ENCODE measurements around the gene MMP15. TPM values are rescaled to one million over a fixed set of nuclear protein-coding genes. Genes with fewer than 3 reads are reported as not detected.

The MMP15 gene
- polyA plus RNA-seq, 1 of the 3 experiments (the other 2 are of a cell fraction): 3.1 TPM

GRCh38 chr16:58051296-58051695 is 25.7 kb downstream of the MMP15 start (continued):
- no peak for TF ChIP-seq ZBTB33 (IDR thresholded peaks at IDR 0.05; ENCODE audit: borderline replicate concordance, low read depth)
- TF ChIP-seq CHD2 (IDR thresholded peaks at IDR 0.05; ENCODE audit: low read length, partially characterized antibody): no peak
- TF ChIP-seq IRF3 (IDR thresholded peaks at IDR 0.05; ENCODE audit: low read depth, low read length): no peak

- POLR2A ChIA-PET: no interaction called here
- H3K4me1 ChIP-seq (ENCODE audit: control insufficient read depth in 1 of 2, insufficient read depth in 2 of 2, low read depth in 1 of 2, low read length in 1 of 2): no peaks in the 10 kb centered on the region; a peak in 1 of 4 replicates
- no peak for DNase-seq
- H3K4me3 ChIP-seq (ENCODE audit: low read depth in 2 of 2, low read length in 1 of 2): no peak overlapping the region
- no peaks in the 10 kb centered on the region for H3K27me3 ChIP-seq (ENCODE audit: insufficient read depth)
- H3F3A ChIP-seq (replicated peaks; ENCODE audit: insufficient read depth): no peaks in the 10 kb centered on the region
- H2AFZ ChIP-seq (ENCODE audit: low read depth): no peak overlapping the region
- H3K9me2 ChIP-seq: no peaks in the 10 kb centered on the region
- no peak overlapping the region for H3K9ac ChIP-seq
- H3K4me2 ChIP-seq: no peak overlapping the region
- 71% methylated on average over 9 of the region's 10 CpGs for WGBS (ENCODE audit: low lambda C conversion rate)
- no peaks in the 10 kb centered on the region for H3K36me3 ChIP-seq (replicated peaks in 1 of 2; ENCODE audit: control insufficient read depth in 1 of 2, insufficient read depth in 2 of 2, low read length in 1 of 2)
- no peaks in the 10 kb centered on the region for H4K20me1 ChIP-seq (ENCODE audit: insufficient read depth)
- H3K79me2 ChIP-seq (ENCODE audit: insufficient read depth): no peaks in the 10 kb centered on the region
- CTCF ChIA-PET: interaction anchor here (1.0 to 1.5 kb wide), 3 partner anchors 12 to 25 kb away, joined by 3 to 5 read pairs (median 5); no protein-coding TSS in a partner anchor
- H3K9me3 ChIP-seq: no peaks in the 10 kb centered on the region
- no peak overlapping the region for H3K27ac ChIP-seq (ENCODE audit: low read depth in 2 of 2, low read length in 1 of 2)
- TF ChIP-seq GATA2 (CRISPR knock-in tag; IDR thresholded peaks at IDR 0.05) (no peak), SIN3A (IDR thresholded peaks at IDR 0.05; ENCODE audit: borderline replicate concordance, low read depth, low read length) (no peak), EP300 (IDR thresholded peaks at IDR 0.05; ENCODE audit: borderline replicate concordance in 1 of 2, low read depth in 1 of 2, low read length in 1 of 2) (no peak), CHD2 (IDR thresholded peaks at IDR 0.05; ENCODE audit: low read length, partially characterized antibody) (no peak), ELF1 (IDR thresholded peaks at IDR 0.05) (no peak), FOXJ3 (CRISPR knock-in tag; IDR thresholded peaks at IDR 0.05) (no peak), CTCF (IDR thresholded peaks at IDR 0.05) (no peak), IRF3 (IDR thresholded peaks at IDR 0.05; ENCODE audit: low read depth, low read length) (no peak), RXRA (IDR thresholded peaks at IDR 0.05; ENCODE audit: borderline replicate concordance, low read depth) (no peak), RCOR1 (IDR thresholded peaks at IDR 0.05; ENCODE audit: low read length) (no peak)
Observed at GRCh38 chr16:58051821-58052603, 26.5 kb downstream of the MMP15 start.
